Esophagus muscularis mucosa (tissue), 4 donors: Measurements from ENCODE around the gene KRT37. TPM values are rescaled to one million over a fixed set of nuclear protein-coding genes. Genes with fewer than 3 reads are reported as not detected.

Source experiments
- DNase-seq: peaks from one replicate; pipeline ENCODE4 v3.0.0-alpha.2; 2017; ENCODE audit errors: extremely low spot score
- H3K27ac ChIP-seq, 4 donors: fragments of 200-600 bp; sonication (generic); replicated peaks in 1 of 4; 1 replicate in 3 of 4; 2 replicates in 1 of 4; pipeline ENCODE4 v1.5.1; 2016 to 2019; ENCODE audit warnings: mild to moderate bottlenecking in 1 of 4
- H3K27me3 ChIP-seq, 4 donors: fragments of 200-600 bp; sonication (generic); one replicate each; pipeline versions ENCODE4 v1.5.1 to v1.6.0; 2016 to 2019
- H3K36me3 ChIP-seq, 4 donors: fragments of 200-600 bp; sonication (generic); one replicate each; pipeline ENCODE4 v1.5.1; 2016 to 2019
- H3K4me1 ChIP-seq, 4 donors: fragments of 200-600 bp; sonication (generic); one replicate each; pipeline ENCODE4 v1.5.1; 2016 to 2019
- H3K4me3 ChIP-seq, 4 donors: fragments of 200-600 bp; sonication (generic); 1 replicate in 2 of 4; 2 replicates in 2 of 4; pipeline ENCODE4 v1.5.1; 2016 to 2019; ENCODE audit warnings: mild to moderate bottlenecking in 4 of 4, moderate library complexity in 1 of 4
- H3K9me3 ChIP-seq, 4 donors: fragments of 200-600 bp; sonication (generic); 1 replicate in 3 of 4; 2 replicates in 1 of 4; pipeline ENCODE4 v1.5.1; 2016 to 2019
- CTCF ChIP-seq, 3 experiments: fragments of 200-600 bp in 2 of 3; fragments of 450-650 bp in 1 of 3; sonication (generic) in 2 of 3; IDR thresholded peaks; one replicate each; pipeline ENCODE4 v1.5.1; 2017 to 2019; ENCODE audit warnings: antibody characterized with exemption in 3 of 3, mild to moderate bottlenecking in 2 of 3, moderate library complexity in 1 of 3
- EP300 ChIP-seq: sonication (generic); formaldehyde crosslinking; IDR thresholded peaks from one replicate; pipeline ENCODE4 v1.6.1; 2017; ENCODE audit warnings: antibody characterized with exemption
- POLR2A ChIP-seq: fragments of 450-650 bp; IDR thresholded peaks from one replicate; pipeline ENCODE4 v1.6.1; 2017; ENCODE audit warnings: antibody characterized with exemption, moderate library complexity, mild to moderate bottlenecking, low read depth
- POLR2AphosphoS5 ChIP-seq, 2 donors: sonication (generic); formaldehyde crosslinking; IDR thresholded peaks; one replicate each; pipeline ENCODE4 v1.6.1; 2017; ENCODE audit warnings: antibody characterized with exemption in 2 of 2
- WGBS: methylation state at CpG from one replicate; pipeline ENCODE4 v1.1.5; 2018; 5-methylcytosine and 5-hydroxymethylcytosine counted together
- intact Hi-C: fragments of 100-400 bp; cut with DNase I; formaldehyde crosslinking; loops from one replicate; pipeline ENCODE4 v1.15.1; 2023
- small RNA-seq, 3 donors: library from RNA; depleted of rRNA; stranded (forward); fragments of <200 nt; gene quantifications; one replicate each; pipeline ENCODE3, GENCODE V24; 2016
- total RNA-seq, 4 donors: library from RNA; depleted of rRNA; stranded (reverse); fragments of >200 nt; gene quantifications; one replicate each; pipeline versions ENCODE4 v1.1.0 to v1.2.1, GENCODE V29; 2016

The KRT37 gene
- total RNA-seq, 4 donors from 2014 or later: not detected

- Histone ChIP-seq H3K4me3 (no peak overlapping the region), H3K36me3 (no peaks in the 10 kb centered on the region), H3K27me3 (no peaks in the 10 kb centered on the region), H3K4me1 (no peaks in the 10 kb centered on the region), H3K27ac (no peak overlapping the region), H3K9me3 (no peaks in the 10 kb centered on the region)
- intact Hi-C loops: no loop called here
- WGBS: 49% methylated on average over 2 of the region's 2 CpGs
- DNase-seq: no peak
- TF ChIP-seq POLR2AphosphoS5 (IDR thresholded peaks at IDR 0.05): no peak
- TF ChIP-seq CTCF (IDR thresholded peaks at IDR 0.05): no peak
- no peak for TF ChIP-seq EP300
- no peak for TF ChIP-seq POLR2A
These were observed 46.8 kb downstream of the KRT37 start for GRCh38 chr17:41377546-41377945.

Small RNA genes within 50 kb of the gene (small RNA-seq; reads per million reads assigned to genes)
- 0 to 0.08 (median 0) reads per million in 3 donors for gene RNU2-32P

Other genes with a start within 250 kb of the KRT37 start
- not detected for gene KRTAP4-2, start 246.4 kb downstream of the KRT37 start, total RNA-seq
- not detected for gene KRTAP4-1, start 239.7 kb downstream of the KRT37 start, total RNA-seq
- gene KRTAP9-1, start 234.7 kb downstream of the KRT37 start, total RNA-seq: not detected
- gene KRTAP9-2, start 197.9 kb downstream of the KRT37 start, total RNA-seq: not detected
- not detected for gene KRTAP9-3, start 192.1 kb downstream of the KRT37 start, total RNA-seq
- not detected for gene KRTAP9-8, start 186.6 kb downstream of the KRT37 start, total RNA-seq
- not detected for gene KRTAP9-4, start 174.9 kb downstream of the KRT37 start, total RNA-seq
- not detected for gene KRTAP9-9, start 169.2 kb downstream of the KRT37 start, total RNA-seq
- gene KRTAP9-6, start 159.2 kb downstream of the KRT37 start, total RNA-seq: not detected
- gene KRTAP9-7, start 148.9 kb downstream of the KRT37 start, total RNA-seq: not detected
- gene KRTAP29-1, start 121.7 kb downstream of the KRT37 start, total RNA-seq: not detected
- not detected for gene KRTAP16-1, start 115.3 kb downstream of the KRT37 start, total RNA-seq
- not detected for gene KRTAP17-1, start 108.9 kb downstream of the KRT37 start, total RNA-seq
- gene KRT33A, start 73.8 kb downstream of the KRT37 start, total RNA-seq: not detected
- not detected for gene KRT33B, start 54.8 kb downstream of the KRT37 start, total RNA-seq
- gene KRT34, start 42.3 kb downstream of the KRT37 start, total RNA-seq: not detected
- not detected for gene KRT31, start 27.0 kb downstream of the KRT37 start, total RNA-seq
- not detected for gene KRT38, start 16.4 kb upstream of the KRT37 start, total RNA-seq
- not detected for gene KRT32, start 42.8 kb upstream of the KRT37 start, total RNA-seq
- not detected for gene KRT35, start 56.6 kb upstream of the KRT37 start, total RNA-seq
- not detected for gene KRT36, start 65.3 kb upstream of the KRT37 start, total RNA-seq
- 10 to 100 TPM in 1 of 4 donors, under 1 TPM in 2, not detected in 1; 0.39 to 23.3 (median 0.52) TPM for gene KRT13, start 81.0 kb upstream of the KRT37 start, total RNA-seq
- gene KRT15, start 94.3 kb upstream of the KRT37 start, total RNA-seq: 1 to 10 TPM in 1 of 4 donors, not detected in 3; 3.3 TPM
- 1 to 10 TPM; 2.1 to 5.7 (median 3.1) TPM for gene KRT19, start 103.7 kb upstream of the KRT37 start, total RNA-seq
- gene KRT9, start 147.5 kb upstream of the KRT37 start, total RNA-seq: not detected
- gene KRT14, start 162.3 kb upstream of the KRT37 start, total RNA-seq: 1 to 10 TPM in 1 of 4 donors, not detected in 3; 2.9 TPM
- gene KRT16, start 188.2 kb upstream of the KRT37 start, total RNA-seq: 1 to 10 TPM in 1 of 4 donors, not detected in 3; 1.7 TPM
- gene KRT17, start 200.0 kb upstream of the KRT37 start, total RNA-seq: 1 to 10 TPM in 2 of 4 donors, under 1 TPM in 1, not detected in 1; 0.58 to 5.6 (median 1.2) TPM